GM18858 (cell line): Measurements from ENCODE around the gene CLEC2A.
A peak's percentile ranks its signal among the peaks of the same experiment; 100 is the strongest.
"Not testable (repeated sequence)": the region's sequence is repeated elsewhere in the genome, so short reads cannot be mapped to it uniquely, and the experiment has no call there.

Source experiments
- ATAC-seq: cut with Tn5 transposase; IDR thresholded peaks from one replicate; pipeline ENCODE4 v1.9.1; 2021; ENCODE audit not compliant: unreplicated experiment

CLEC2A gene, protein sequence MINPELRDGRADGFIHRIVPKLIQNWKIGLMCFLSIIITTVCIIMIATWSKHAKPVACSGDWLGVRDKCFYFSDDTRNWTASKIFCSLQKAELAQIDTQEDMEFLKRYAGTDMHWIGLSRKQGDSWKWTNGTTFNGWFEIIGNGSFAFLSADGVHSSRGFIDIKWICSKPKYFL

DNA sequence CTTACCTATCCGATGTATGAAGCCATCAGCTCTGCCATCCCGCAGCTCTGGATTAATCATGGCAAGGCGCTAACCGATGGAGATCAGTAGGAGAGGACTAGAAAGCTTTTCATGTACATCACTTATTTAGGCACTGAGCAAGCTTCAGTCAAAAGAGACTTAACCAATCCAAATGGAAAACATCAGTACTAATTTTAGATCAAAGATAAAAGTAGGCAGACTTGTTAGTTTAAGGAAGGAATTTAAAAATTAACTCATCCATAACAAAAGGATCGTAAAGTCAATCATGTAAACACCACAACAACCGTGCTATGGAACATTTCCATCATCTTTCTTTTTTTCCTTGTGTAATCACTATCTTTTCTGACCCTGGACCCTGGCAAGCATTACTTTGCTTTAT is at the start of gene CLEC2A:
Gene CLEC2A, minus strand, starts transcription at position 101 of the 400 bp plus-strand sequence. Its CDS starts 41 bp downstream, at position 60.
- no peak for ATAC-seq

DNA sequence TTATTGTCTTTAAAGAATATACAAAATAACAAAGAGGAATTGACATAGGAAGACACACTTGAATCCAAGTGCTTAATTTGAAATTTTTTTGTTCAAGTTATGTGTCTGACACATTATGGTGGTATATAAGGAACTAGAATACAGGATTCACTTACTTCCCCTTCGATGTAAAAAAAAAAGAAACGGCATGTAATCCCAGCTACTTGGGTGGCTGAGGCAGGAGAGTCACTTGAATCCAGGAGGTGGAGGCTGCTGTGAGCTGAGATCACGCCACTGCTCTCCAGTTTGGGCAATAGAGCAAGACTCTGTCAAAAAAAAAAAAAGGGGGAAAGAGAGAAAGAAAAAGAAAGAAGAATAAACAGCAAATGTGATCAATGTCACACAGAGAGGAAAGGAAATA is 48.0 kb upstream of the CLEC2A start:
- ATAC-seq = no peak

DNA sequence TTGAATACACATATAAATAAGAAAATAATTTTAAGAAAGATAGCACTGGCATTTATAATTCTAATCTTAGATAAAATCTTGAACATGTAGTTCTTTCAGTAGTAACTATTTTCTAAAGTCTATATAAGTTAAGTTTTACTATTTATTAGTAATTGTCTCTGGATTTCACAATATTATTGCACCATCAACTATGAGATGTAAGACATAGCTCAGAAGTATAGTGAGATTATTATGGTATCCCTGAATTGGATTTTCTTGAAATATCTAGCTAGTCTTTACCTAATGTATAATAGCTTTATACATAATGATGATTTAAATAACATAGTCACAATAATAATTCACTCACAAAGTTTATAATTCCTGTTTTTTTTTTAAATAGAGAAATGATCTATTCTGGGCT is 45.7 kb upstream of the CLEC2A start:
- ATAC-seq = no peak

DNA sequence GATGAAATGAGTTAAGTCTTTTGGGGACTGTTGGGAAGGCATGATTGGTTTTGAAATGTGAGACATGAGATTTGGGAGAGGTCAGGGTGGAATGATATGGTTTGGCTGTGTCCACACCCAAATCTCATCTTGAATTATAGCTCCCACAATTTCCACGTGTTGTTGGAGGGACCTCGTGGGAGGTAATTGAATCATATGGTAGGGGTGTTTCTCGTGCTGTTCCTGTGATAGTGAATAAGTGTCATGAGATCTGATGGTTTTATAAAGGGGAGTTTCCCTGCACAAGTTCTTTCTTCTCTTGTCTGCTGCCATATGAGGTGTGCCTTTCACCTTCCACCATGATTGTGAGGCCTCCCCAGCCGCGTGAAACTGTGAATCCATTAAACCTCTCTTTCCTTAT is 44.5 kb upstream of the CLEC2A start:
- ATAC-seq = not testable (repeated sequence)

DNA sequence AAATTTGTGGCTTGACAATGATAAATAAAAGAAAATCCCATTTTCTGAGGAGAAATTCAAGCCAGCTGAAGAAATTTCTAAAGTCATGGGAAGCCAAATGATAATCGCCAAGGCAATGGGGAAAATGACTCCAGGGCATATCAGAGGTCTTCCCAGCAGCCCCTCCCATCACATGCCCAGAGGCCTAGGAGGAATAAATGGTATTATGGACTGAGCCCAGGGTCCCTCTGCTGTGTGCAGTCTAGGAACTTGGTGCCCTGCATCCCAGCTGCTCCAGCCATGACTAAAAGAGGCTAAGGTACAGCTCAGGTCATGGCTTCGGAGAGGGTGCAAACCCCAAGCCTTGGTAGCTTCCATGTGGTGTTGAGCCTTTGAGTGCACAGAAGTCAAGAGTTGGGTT is 43.4 kb upstream of the CLEC2A start:
- no peak for ATAC-seq

DNA sequence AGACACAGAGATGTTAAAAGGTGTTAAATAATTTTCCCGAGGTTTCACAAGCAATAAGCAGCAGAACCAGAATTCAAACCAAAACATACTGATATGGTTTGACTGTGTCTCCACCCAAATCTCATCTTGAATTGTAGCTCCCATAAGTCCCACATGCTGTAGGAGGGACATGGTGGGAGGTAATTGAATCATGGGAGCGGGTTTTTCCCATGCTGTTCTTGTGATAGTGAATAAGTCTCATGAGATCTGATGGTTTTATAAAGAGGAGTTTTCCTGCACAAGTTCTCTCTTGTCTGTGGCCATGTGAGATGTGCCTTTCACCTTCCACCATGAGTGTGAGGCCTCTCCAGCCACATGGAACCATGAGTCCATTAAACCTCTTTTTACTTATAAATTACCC is 42.6 kb upstream of the CLEC2A start:
- not testable (repeated sequence) for ATAC-seq

DNA sequence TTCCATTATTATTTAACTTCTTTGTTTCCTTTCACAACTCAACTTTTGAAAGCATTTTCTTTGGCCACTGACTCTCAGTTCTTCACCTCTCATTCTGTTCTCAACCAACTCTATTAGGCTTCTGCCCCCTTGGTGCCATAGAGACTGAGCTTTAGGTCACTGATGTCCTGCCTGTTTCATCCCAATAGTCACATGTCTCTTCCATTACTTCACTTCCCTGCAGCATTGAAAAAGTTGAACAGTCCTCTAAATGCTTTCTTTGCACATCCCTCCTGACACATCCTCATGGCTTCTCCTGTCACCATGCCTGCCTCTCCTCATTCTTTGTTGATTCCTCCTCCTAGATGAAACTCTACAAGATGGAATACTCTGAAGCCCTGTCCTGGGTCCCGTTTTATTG is 41.8 kb upstream of the CLEC2A start:
- ATAC-seq = no peak

DNA sequence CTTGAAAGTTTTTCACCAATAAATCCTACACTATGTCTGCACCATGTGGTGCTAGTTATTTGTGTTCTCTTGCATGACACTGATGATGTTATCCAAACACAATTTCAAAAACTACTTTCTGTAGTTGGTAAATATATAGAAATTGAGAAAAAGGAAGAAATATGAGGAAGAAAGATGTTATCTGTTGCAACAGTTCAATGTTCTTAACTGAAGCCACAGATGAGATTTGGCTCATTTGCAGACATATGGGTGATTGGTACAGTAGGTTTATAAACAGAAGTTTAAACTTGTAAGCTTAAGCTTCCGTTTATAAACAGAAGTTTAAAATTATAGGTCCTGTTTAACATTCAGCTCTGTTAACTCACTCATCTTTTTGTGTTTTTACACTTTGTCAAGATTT is 39.0 kb upstream of the CLEC2A start, which contains the start of gene CLEC12A:
Gene CLEC12A, plus strand, starts transcription at position 229 of the 400 bp plus-strand sequence. CDS start 188 bp downstream, outside the sequence.
- no peak for ATAC-seq

DNA sequence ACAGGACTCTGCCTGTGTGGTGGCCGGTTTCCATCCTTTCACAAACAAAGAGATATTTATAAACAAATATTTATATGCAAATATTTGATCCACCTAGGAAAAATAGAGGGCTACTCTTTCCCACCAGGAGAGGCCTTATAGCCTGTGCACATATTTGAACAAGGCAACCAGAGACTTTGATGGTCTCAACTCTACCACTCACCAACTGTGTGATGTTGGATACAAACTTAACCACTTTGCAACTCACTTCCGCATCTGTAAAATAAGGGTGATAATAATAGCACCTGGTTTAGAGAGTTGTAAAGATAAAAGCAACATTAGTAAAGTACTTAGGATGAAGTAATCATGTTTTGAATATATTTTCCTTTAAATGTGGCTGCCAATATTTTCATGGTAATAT is 37.5 kb upstream of the CLEC2A start:
- ATAC-seq = no peak

DNA sequence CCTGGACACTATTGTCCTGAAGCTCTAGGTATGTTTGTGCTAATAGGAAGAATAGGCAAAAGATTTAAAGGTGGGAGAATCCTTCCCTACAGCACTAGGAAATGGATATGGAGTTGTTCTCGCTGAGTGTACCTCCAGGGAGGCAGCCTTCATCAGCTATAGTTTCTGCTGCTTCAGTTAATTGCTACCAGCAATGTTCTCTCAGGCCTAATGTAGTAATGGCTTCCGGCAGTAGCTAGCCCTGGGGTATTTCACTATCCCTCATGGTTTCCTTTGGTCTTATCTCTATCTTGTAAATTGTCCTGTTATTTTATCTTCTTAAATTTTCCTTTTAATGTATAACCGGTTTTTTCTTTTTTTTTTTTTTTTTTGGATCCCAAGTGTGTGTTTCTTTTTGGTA is 29.7 kb upstream of the CLEC2A start:
- no peak for ATAC-seq

DNA sequence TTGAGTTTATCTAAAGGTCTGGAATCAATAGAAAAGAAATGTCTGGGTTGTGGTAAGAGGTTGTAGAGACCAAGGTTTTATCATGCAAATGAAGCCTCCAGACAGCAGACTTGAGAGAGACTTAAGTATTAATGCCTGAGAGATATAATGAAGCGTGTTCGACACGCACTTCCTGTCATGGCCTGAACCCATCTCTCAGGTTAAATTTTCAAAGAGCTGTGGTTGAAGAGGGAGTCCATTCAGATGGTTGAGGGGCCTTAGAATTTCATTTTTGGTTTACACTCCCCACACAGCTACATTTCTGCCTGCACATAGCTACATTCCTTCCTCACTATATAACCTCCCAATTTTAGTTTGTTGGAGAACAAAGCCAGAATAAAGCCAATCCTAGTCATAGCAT is 28.9 kb upstream of the CLEC2A start:
- ATAC-seq = peak; percentile 46

DNA sequence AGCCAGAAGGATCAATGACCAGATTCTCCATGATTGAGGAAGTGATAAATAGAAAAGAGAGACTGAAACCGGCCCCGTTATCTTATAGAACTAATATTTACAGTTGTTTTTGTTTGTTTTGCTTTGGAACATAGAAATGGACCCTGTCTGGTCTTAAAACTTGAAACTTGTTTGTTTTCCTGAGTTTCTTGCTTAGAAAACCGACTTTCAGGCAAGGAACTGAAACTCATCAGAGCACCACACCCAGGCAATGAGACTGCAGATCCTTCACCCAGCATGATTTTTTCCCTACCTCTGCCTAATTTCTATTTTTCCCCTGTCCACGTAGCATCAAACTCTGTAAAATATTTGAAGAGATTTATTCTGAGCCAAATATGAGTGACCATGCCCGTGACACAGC is 28.4 kb upstream of the CLEC2A start:
- no peak for ATAC-seq

DNA sequence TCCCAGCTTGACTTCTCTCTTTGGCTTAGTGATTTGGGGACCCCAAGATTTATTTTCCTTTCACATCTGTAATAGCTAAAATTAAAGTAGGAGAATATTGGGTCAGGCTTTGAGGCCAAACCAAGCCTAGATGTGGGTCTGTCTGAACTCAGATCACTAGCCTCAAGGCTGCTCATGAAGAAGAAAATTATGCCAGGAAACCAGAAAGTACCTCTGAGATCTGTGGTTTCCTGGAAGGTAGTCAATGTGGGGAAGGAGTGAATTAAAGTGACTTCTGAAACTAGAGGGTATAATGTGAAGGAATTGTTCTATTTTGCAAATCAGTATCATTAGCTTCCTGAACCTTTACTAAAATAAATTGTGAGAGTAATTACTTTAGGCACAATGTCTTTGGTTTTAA is 25.7 kb upstream of the CLEC2A start:
- no peak for ATAC-seq

DNA sequence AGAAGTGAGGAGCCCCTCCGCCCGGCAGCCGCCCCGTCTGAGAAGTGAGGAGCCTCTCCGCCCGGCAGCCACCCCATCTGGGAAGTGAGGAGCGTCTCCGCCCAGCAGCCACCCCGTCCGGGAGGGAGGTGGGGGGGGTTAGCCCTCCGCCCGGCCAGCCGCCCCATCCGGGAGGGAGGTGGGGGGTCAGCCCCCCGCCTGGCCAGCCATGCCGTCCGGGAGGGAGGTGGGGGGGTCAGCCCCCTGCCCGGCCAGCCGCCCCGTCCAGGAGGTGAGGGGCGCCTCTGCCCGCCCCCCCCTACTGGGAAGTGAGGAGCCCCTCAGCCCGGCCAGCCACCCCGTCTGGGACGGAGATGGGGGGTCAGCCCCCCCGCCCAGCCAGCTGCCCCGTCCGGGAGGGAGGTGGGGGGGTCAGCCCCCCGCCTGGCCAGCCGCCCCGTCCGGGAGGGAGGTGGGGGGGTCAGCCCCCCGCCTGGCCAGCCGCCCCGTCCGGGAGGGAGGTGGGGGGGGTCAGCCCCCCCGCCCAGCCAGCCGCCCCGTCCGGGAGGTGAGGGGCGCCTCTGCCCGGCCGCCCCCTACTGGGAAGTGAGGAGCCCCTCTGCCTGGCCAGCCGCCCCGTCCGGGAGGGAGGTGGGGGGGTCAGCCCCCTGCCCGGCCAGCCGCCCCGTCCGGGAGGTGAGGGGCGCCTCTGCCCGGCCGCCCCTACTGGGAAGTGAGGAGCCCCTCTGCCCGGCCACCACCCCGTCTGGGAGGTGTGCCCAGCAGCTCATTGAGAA is 21.0 kb upstream of the CLEC2A start:
- not testable (repeated sequence) for ATAC-seq

DNA sequence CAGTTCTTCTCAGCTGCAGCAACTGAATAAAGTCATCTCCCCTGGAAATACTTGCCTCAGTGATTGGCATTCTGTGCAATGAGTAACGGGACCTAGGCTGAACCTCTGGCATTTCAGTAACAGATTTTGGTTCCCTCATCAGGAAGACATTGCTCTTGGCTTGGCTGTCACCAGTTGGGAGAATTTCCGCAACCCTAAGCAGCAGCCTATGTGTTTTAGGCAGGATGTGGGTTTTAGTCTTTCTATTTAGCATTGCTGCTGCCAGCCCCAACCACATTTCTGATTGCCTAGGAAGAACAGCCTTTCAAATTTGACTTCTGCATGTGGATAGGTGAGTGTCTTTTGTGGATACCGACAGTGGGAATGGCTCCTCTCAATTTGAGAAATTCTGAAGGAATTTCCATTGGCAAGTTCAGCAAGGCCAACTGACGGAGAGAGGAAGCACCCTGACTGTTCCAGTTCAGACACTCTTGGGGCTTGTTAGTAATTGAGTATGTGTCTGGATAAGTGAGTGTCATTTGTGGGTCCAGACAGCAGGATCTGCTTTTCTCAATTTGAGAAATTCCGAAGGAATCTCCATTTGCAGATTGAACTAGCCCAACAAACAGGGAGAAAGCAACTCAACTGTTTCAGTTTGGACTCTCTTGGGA is 19.0 kb upstream of the CLEC2A start:
- ATAC-seq = no peak

DNA sequence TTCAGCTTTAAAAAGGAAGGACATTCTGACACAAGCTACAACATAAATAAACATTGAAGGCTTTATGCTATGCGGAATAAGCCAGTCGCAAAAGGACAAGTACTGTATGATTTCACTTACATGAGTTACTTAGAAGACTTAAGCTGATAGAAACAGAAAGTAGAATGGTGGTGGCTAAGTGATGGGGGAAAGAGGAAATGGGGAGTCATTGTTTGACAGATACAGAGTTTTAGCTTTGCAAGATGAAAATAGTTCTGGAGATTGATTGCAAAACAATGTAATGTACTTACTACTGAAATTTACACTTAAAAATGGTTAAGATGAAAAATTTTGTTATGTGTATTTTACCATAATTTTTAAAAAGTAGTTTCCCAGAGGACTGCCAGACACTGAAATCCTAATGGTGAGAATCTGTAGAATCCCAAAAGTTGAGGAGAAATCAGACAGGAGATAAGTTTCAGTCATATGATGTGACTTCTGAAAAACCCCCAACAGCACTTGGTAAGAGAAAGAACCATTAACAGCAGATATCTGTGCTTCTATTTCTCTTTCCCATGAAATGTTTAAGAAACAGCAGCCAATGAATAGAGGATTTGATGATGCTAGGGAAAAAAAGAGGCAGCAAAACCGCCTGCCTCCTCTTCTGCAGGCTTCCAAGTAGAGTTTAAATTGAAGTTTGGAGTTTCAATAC is 16.6 kb upstream of the CLEC2A start:
- ATAC-seq = peak; percentile 94

DNA sequence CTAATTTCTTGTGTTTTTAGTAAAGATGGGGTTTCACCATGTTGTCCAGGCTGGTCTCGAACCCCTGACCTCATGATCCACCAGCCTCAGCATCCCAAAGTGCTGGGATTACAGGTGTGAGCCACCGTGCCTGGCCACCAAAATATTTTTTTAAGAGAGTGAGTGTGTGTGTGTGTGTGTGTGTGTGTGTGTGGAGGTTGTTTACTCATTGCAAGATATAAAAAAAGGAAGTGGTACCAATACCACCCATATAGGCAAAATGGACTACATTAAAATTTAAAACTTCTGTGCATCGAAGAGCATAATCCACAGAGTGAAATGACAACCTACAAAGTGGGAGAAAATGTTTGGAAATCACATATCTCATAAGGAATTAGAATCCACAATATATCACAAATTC is 15.5 kb upstream of the CLEC2A start:
- no peak for ATAC-seq

DNA sequence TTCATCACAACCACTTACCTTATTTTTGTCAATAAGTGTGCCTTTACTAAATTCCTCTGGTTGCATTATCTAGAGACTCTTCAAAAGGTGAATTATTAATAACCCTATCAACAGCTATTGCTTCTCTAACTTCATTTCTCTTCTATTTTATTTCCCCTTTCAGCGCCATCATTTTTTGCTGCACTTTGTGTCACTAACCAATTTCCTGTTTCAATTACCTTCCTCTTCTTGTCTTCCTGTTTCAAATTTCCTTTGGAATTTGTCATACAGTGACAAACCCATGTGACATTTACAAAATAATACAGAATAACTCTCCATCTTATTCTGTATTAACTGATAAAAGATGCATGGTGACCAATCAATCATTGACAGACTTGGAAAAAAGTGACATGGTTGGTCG is 12.2 kb upstream of the CLEC2A start:
- ATAC-seq = no peak

DNA sequence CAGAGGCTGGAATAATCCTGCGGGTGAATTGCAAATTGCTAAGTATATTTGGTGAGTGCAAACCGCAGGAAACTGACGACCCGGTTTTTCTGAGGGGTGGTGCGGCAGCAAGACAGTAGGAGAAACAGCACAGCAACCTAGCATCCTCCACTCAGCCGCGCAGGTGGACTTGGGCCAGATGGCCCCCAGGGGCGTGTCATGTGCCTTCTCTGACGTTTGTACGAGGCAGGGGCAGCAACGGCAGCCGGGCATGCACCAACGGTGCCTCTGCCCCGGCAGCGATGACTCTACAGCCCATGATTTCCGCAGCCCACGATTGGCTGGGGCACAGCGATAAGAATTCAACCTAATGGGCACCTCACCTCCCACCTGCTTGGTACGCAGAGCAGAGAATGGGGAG is 11.1 kb upstream of the CLEC2A start:
- no peak for ATAC-seq

DNA sequence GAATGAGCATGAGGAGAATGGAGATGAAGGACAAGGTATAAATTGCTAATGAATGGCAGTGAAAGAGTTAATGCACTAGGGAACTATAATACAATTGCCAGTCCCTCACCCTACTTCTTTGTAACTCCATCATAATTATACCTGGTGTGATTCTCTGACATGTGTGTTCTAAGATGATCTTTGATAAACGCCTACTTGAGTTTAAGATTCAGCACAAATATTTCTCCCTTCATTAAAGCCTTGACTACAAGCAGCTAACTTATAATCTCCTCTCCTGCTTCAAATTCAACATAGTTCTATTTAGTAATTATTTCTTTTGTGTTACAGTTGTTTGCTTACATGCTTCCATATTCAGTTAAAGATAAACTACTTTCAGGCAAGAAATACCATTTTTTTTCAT is 9.7 kb upstream of the CLEC2A start:
- no peak for ATAC-seq

DNA sequence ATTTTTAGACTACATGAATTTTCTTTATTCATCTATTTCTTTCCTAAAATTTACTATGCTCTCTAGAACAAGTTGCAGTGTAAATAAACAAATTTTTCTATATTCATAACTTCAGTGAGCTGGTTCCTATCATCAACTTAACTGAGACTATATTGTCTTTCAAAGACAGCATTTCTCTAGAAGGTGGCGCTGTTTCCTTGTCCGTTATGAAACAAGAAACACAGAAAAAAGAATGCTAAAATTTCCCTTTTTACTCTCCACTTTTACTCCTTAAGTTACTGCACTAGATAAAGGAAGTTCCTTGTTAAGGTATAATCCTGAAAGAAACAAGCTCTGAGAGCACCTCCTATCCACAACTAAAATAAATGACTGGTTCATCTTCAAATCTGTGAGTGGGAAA is 8.2 kb upstream of the CLEC2A start:
- ATAC-seq = no peak

DNA sequence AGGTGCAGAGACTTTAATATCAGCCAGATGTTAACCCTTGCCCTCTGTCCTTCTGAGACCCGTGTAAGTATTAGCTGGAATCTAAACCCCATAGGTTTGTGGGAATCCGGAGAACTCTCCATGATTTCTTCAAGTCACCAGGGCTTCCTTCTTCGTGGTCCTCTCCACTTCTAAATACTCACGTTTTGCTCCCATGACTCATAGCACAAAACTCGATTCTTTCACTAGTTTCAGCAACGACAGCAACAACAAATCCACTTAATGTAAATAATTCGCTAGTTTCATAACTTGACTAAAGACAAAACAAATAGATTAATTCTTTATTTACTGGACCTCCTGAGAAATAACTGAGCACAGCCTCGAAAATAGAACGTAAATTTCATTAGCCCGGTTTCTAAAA is 4.4 kb upstream of the CLEC2A start:
- ATAC-seq = no peak
